Sigmoid colon (tissue), 7 donors: Measurements from ENCODE around the gene COL9A3. TPM values are rescaled to one million over a fixed set of nuclear protein-coding genes. Genes with fewer than 3 reads are reported as not detected.

Experiments used
- DNase-seq: peaks from one replicate; pipeline ENCODE4 v3.0.0-alpha.2; 2019
- H3K27ac ChIP-seq, 4 donors: fragments of 200-600 bp; sonication (generic); one replicate each; pipeline ENCODE4 v1.5.1; 2016 to 2019; ENCODE audit warnings: mild to moderate bottlenecking in 1 of 4
- H3K27me3 ChIP-seq, 3 donors: fragments of 200-600 bp; sonication (generic); one replicate each; pipeline ENCODE4 v1.5.1; 2019; ENCODE audit warnings: mild to moderate bottlenecking in 1 of 3
- H3K36me3 ChIP-seq, 4 donors: fragments of 200-600 bp; sonication (generic); one replicate each; pipeline ENCODE4 v1.5.1; 2016 to 2019
- H3K4me1 ChIP-seq, 4 donors: fragments of 200-600 bp; sonication (generic); one replicate each; pipeline ENCODE4 v1.5.1; 2017 to 2019
- H3K4me3 ChIP-seq, 4 donors: fragments of 200-600 bp; sonication (generic); one replicate each; pipeline ENCODE4 v1.5.1; 2017 to 2019; ENCODE audit warnings: mild to moderate bottlenecking in 2 of 4, moderate library complexity in 1 of 4
- H3K9me3 ChIP-seq, 4 donors: fragments of 200-600 bp in 3 of 4; sonication (generic) in 3 of 4; one replicate each; pipeline versions ENCODE4 v1.5.1 to v1.6.1; 2013 to 2019
- EP300 ChIP-seq, 4 donors: sonication (generic); formaldehyde crosslinking; IDR thresholded peaks; one replicate each; pipeline ENCODE4 v1.6.1; 2017; ENCODE audit warnings: antibody characterized with exemption in 4 of 4
- POLR2A ChIP-seq, 2 donors: fragments of 450-650 bp; IDR thresholded peaks; one replicate each; pipeline ENCODE4 v1.6.1; 2016; ENCODE audit warnings: antibody characterized with exemption in 2 of 2, mild to moderate bottlenecking in 2 of 2, moderate library complexity in 2 of 2
- POLR2AphosphoS5 ChIP-seq, 4 donors: sonication (generic); formaldehyde crosslinking; IDR thresholded peaks; one replicate each; pipeline ENCODE4 v1.6.1; 2017; ENCODE audit warnings: antibody characterized with exemption in 4 of 4
- WGBS, 2 donors: extraction: QIAGEN DNeasy Blood & Tissue Kit; methylation state at CpG; one replicate each; pipeline ENCODE4 v1.1.7; 2013; 5-methylcytosine and 5-hydroxymethylcytosine counted together
- intact Hi-C: fragments of 100-400 bp; cut with DNase I; formaldehyde crosslinking; loops from one replicate; pipeline ENCODE4 v1.15.1; 2023
- polyA plus RNA-seq, 3 donors: library from polyadenylated mRNA; stranded (reverse); fragments of 200-250 nt; gene quantifications; one replicate each; pipeline ENCODE4 v1.2.3, GENCODE V29; 2013
- total RNA-seq, 4 donors: library from RNA; depleted of rRNA; stranded (reverse); fragments of >200 nt; gene quantifications; one replicate each; pipeline ENCODE4 v1.1.0, GENCODE V29; 2016
- TF ChIP-seq, protein P1 (sequence below), 4 experiments: fragments of 450-650 bp in 3 of 4; fragments of 200-600 bp in 1 of 4; IDR thresholded peaks; one replicate each; pipeline ENCODE4 v1.5.1; 2016 to 2019; ENCODE audit warnings: antibody characterized with exemption in 4 of 4, mild to moderate bottlenecking in 3 of 4, moderate library complexity in 2 of 4
- donor health status: healthy with polysubstance abuse.
- donor health status: Bipolar disorder and iron deficiency.
- donor health status: healthy.

COL9A3 gene
- total and polyA plus RNA-seq, 7 donors = 1.8 to 20.8 (median 5.8) TPM

DNA sequence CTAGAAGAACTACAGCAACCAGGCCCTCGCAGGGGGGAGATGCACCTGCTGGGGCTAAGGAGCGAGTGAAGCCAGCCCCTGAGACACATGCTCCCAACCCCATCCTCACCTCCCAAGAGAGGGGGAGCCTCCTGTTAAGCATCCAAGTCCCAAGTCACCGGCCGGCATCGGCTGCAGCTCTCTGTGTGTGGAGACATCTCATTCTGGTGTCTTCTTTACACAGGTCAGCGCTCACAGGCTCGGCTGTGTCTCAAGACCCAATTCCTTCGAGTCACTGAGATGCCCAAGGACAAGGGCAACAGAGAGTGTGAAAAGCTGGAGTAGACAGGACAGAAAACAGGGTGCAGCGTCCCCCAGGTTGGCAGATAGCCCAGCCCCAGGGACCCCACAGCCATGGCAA, 41.6 kb upstream of the COL9A3 start:
- DNase-seq = no peak
- TF ChIP-seq POLR2A (IDR thresholded peaks at IDR 0.05) (no peak), POLR2AphosphoS5 (IDR thresholded peaks at IDR 0.05) (no peak), EP300 (IDR thresholded peaks at IDR 0.05) (no peak)
- TF ChIP-seq, protein P1, sequence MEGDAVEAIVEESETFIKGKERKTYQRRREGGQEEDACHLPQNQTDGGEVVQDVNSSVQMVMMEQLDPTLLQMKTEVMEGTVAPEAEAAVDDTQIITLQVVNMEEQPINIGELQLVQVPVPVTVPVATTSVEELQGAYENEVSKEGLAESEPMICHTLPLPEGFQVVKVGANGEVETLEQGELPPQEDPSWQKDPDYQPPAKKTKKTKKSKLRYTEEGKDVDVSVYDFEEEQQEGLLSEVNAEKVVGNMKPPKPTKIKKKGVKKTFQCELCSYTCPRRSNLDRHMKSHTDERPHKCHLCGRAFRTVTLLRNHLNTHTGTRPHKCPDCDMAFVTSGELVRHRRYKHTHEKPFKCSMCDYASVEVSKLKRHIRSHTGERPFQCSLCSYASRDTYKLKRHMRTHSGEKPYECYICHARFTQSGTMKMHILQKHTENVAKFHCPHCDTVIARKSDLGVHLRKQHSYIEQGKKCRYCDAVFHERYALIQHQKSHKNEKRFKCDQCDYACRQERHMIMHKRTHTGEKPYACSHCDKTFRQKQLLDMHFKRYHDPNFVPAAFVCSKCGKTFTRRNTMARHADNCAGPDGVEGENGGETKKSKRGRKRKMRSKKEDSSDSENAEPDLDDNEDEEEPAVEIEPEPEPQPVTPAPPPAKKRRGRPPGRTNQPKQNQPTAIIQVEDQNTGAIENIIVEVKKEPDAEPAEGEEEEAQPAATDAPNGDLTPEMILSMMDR (IDR thresholded peaks at IDR 0.05) = no peak
- no peak overlapping the region for H3K4me3 ChIP-seq
- intact Hi-C loops = no loop called here
- no peaks in the 10 kb centered on the region for H3K27me3 ChIP-seq
- WGBS, 2 donors = 91 to 93% methylated on average over 9 of the region's 9 CpGs
- no peak overlapping the region for H3K27ac ChIP-seq
- H3K4me1 ChIP-seq = peaks cover 0 to 11% (median 0%) of the 10 kb centered on the region in 4 donors
- H3K9me3 ChIP-seq = no peaks in the 10 kb centered on the region
- H3K36me3 ChIP-seq = no peaks in the 10 kb centered on the region

DNA sequence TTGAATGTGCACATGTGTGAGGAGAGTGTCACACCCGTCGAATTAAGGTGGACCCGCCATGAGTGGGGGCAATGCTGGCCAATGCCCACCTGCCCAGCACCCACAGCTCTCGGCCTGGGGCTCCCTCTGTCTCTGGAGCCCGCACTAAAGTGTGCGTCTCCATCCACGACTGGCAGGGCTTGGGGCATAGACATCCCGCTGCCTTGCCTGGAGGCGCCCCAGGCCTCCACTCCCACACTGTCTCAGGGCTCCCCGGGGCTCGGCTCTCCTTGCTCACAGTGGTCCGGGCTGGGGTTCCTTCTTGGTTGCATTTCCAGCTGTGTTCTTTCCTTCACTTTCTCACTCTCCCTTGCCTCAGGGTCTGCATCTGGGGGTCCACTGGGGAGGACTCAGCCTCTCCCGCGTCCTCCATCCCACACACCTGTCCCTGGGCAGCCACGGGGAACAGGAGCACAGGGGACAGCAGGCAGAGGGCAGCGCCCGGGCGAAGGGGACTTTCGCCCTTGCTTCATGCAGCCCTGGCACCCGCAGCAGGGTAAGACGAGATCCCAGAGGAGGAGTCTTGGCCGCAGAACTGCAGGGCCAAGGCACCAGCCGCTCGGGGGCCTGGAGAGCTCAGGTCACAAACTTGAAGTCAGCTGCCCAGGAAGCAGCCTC, 40.7 kb upstream of the COL9A3 start:
- intact Hi-C loops = no loop called here

GRCh38 chr20:62776692-62777527, 39.9 kb upstream of the COL9A3 start:
- no peak overlapping the region for H3K4me3 ChIP-seq
- H3K4me1 ChIP-seq = peaks cover 0 to 11% (median 0%) of the 10 kb centered on the region in 4 donors
- H3K36me3 ChIP-seq = no peaks in the 10 kb centered on the region
- 59 to 64% methylated on average over 14 of the region's 14 CpGs for WGBS, 2 donors
- intact Hi-C loops = no loop called here
- no peak for TF ChIP-seq POLR2A (IDR thresholded peaks at IDR 0.05)
- TF ChIP-seq, protein P1 (IDR thresholded peaks at IDR 0.05) = no peak
- no peak for TF ChIP-seq EP300 (IDR thresholded peaks at IDR 0.05)
- no peak for TF ChIP-seq POLR2AphosphoS5 (IDR thresholded peaks at IDR 0.05)
- no peak for DNase-seq
- no peak overlapping the region for H3K27ac ChIP-seq
- H3K27me3 ChIP-seq = no peaks in the 10 kb centered on the region
- H3K9me3 ChIP-seq = no peaks in the 10 kb centered on the region

More for the DNA sequence above, 40.7 kb upstream of the COL9A3 start:
- H3K36me3 ChIP-seq = no peaks in the 10 kb centered on the region
- no peak for DNase-seq
- WGBS, 2 donors = 91 to 93% methylated on average over 24 of the region's 24 CpGs
- peaks cover 0 to 11% (median 0%) of the 10 kb centered on the region in 4 donors for H3K4me1 ChIP-seq
- H3K27me3 ChIP-seq = no peaks in the 10 kb centered on the region
- H3K9me3 ChIP-seq = no peaks in the 10 kb centered on the region
- no peak overlapping the region for H3K27ac ChIP-seq
- no peak overlapping the region for H3K4me3 ChIP-seq
- TF ChIP-seq, protein P1 (IDR thresholded peaks at IDR 0.05) = no peak
- TF ChIP-seq POLR2A (IDR thresholded peaks at IDR 0.05) (no peak), POLR2AphosphoS5 (IDR thresholded peaks at IDR 0.05) (no peak)

GRCh38 chr20:62777528-62777830, 39.4 kb upstream of the COL9A3 start:
- Histone ChIP-seq H3K36me3 (no peaks in the 10 kb centered on the region), H3K27ac (no peak overlapping the region), H3K4me1 (peaks cover 0 to 16% (median 2%) of the 10 kb centered on the region in 4 donors), H3K4me3 (no peak overlapping the region), H3K9me3 (no peaks in the 10 kb centered on the region), H3K27me3 (no peaks in the 10 kb centered on the region)
- no peak for DNase-seq
- intact Hi-C loops = no loop called here
- no peak for TF ChIP-seq POLR2A (IDR thresholded peaks at IDR 0.05)
- TF ChIP-seq, protein P1 (IDR thresholded peaks at IDR 0.05) = no peak
- no peak for TF ChIP-seq POLR2AphosphoS5 (IDR thresholded peaks at IDR 0.05)
- TF ChIP-seq EP300 (IDR thresholded peaks at IDR 0.05) = no peak
- 90 to 94% methylated on average over 8 of the region's 8 CpGs for WGBS, 2 donors
